A673 (cell line): Measurements from ENCODE around the gene TMED5.

ENCODE experiments used
- EZH2 ChIP-seq: fragments of 200-600 bp; sonication (generic); IDR thresholded peaks from 2 replicates; pipeline ENCODE4 v1.6.1; 2017; ENCODE audit warnings: borderline replicate concordance, low read depth, mild to moderate bottlenecking, mixed read lengths, antibody characterized with exemption, low read length; ENCODE audit not compliant: poor library complexity, severe bottlenecking
- TF ChIP-seq, protein P1 (sequence below): fragments of 300-800, 200-600 bp; sonication (generic); conservative IDR thresholded peaks from 2 replicates; pipeline ENCODE4 v1.5.1; 2017; ENCODE audit warnings: low read depth, mild to moderate bottlenecking, antibody characterized with exemption, low read length, moderate library complexity, mixed read lengths

DNA sequence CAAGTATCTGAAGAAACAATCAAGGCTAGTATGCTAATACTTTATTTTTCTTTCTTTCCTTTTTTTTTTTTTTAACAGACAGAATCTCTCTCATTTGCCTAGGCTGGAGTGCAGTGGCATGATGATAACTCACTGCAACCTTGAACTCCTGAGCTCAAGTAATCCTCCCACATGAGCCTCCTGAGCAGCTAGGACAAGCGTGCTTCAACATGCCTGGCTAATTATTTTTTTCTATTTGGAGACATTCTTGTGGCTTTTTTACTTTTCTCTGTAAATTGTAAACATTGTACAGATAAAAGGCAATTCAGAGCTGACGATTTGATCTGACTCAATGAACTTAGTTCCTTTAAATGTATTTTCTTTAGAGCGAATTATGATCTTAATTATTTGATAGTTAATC, 41.7 kb upstream of the TMED5 start:
- TF ChIP-seq, protein P1, sequence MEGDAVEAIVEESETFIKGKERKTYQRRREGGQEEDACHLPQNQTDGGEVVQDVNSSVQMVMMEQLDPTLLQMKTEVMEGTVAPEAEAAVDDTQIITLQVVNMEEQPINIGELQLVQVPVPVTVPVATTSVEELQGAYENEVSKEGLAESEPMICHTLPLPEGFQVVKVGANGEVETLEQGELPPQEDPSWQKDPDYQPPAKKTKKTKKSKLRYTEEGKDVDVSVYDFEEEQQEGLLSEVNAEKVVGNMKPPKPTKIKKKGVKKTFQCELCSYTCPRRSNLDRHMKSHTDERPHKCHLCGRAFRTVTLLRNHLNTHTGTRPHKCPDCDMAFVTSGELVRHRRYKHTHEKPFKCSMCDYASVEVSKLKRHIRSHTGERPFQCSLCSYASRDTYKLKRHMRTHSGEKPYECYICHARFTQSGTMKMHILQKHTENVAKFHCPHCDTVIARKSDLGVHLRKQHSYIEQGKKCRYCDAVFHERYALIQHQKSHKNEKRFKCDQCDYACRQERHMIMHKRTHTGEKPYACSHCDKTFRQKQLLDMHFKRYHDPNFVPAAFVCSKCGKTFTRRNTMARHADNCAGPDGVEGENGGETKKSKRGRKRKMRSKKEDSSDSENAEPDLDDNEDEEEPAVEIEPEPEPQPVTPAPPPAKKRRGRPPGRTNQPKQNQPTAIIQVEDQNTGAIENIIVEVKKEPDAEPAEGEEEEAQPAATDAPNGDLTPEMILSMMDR: no peak
- no peak for TF ChIP-seq EZH2
